Measurements from ENCODE around the gene TNRC6B. TPM values are rescaled to one million over a fixed set of nuclear protein-coding genes. Genes with fewer than 3 reads are reported as not detected.

TNRC6B gene
- total RNA-seq, 1 donor from 2014 or later: 62.0 TPM

- H3K9me3 Mint-ChIP-seq (ENCODE audit: unreplicated experiment): peaks cover 5% of the 10 kb centered on the region
- DNase-seq: no peak
- peak overlapping the region; percentile 31 for H3K27ac Mint-ChIP-seq (ENCODE audit: unreplicated experiment)
- no peak overlapping the region for H3K4me3 Mint-ChIP-seq (ENCODE audit: unreplicated experiment)
- H3K4me1 Mint-ChIP-seq (ENCODE audit: low read depth, unreplicated experiment): no peaks in the 10 kb centered on the region
- TF ChIP-seq, protein P1, sequence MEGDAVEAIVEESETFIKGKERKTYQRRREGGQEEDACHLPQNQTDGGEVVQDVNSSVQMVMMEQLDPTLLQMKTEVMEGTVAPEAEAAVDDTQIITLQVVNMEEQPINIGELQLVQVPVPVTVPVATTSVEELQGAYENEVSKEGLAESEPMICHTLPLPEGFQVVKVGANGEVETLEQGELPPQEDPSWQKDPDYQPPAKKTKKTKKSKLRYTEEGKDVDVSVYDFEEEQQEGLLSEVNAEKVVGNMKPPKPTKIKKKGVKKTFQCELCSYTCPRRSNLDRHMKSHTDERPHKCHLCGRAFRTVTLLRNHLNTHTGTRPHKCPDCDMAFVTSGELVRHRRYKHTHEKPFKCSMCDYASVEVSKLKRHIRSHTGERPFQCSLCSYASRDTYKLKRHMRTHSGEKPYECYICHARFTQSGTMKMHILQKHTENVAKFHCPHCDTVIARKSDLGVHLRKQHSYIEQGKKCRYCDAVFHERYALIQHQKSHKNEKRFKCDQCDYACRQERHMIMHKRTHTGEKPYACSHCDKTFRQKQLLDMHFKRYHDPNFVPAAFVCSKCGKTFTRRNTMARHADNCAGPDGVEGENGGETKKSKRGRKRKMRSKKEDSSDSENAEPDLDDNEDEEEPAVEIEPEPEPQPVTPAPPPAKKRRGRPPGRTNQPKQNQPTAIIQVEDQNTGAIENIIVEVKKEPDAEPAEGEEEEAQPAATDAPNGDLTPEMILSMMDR (IDR thresholded peaks at IDR 0.05; ENCODE audit: partially characterized antibody, unreplicated experiment): no peak
- no peaks in the 10 kb centered on the region for H3K27me3 Mint-ChIP-seq (ENCODE audit: unreplicated experiment)
- no peaks in the 10 kb centered on the region for H3K36me3 Mint-ChIP-seq (ENCODE audit: unreplicated experiment)
These were observed 112.3 kb downstream of the TNRC6B start for GRCh38 chr22:40289991-40290459.

DNA sequence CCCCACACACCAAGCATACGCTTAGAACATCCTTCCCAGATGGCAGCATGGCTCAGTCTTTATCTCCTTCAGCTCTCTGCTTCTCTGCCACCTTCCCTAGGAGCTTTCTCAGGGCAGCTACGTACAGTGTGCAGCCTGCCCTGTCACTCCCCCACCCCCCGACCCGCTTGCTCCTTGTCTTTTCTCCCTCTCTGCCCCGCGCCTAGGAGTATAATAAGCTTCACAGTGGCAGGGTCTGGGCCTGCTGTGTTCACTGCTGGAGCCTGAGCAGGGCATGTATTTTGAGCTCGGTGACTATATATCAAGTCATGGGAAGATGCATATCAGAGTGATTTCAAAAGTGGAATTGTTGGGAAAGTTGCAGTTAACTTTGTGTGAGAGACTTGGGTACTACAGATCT lies 112.8 kb downstream of the TNRC6B start:
- Mint-ChIP-seq H3K27me3 (ENCODE audit: unreplicated experiment) (no peaks in the 10 kb centered on the region), H3K27ac (ENCODE audit: unreplicated experiment) (peak overlapping the region; percentile 31), H3K4me1 (ENCODE audit: low read depth, unreplicated experiment) (no peaks in the 10 kb centered on the region), H3K36me3 (ENCODE audit: unreplicated experiment) (peaks cover 2% of the 10 kb centered on the region), H3K9me3 (ENCODE audit: unreplicated experiment) (peaks cover 7% of the 10 kb centered on the region), H3K4me3 (ENCODE audit: unreplicated experiment) (no peak overlapping the region)
- DNase-seq: no peak
- TF ChIP-seq, protein P1 (IDR thresholded peaks at IDR 0.05; ENCODE audit: partially characterized antibody, unreplicated experiment): no peak

GRCh38 chr22:40294696-40295095 lies 117.0 kb downstream of the TNRC6B start:
- TF ChIP-seq, protein P1 (IDR thresholded peaks at IDR 0.05; ENCODE audit: partially characterized antibody, unreplicated experiment): no peak
- no peak overlapping the region for H3K4me3 Mint-ChIP-seq (ENCODE audit: unreplicated experiment)
- H3K27me3 Mint-ChIP-seq (ENCODE audit: unreplicated experiment): no peaks in the 10 kb centered on the region
- no peak overlapping the region for H3K27ac Mint-ChIP-seq (ENCODE audit: unreplicated experiment)
- no peak for DNase-seq
- no peaks in the 10 kb centered on the region for H3K4me1 Mint-ChIP-seq (ENCODE audit: low read depth, unreplicated experiment)
- peaks cover 8% of the 10 kb centered on the region for H3K36me3 Mint-ChIP-seq (ENCODE audit: unreplicated experiment)
- H3K9me3 Mint-ChIP-seq (ENCODE audit: unreplicated experiment): peaks cover 8% of the 10 kb centered on the region

DNA sequence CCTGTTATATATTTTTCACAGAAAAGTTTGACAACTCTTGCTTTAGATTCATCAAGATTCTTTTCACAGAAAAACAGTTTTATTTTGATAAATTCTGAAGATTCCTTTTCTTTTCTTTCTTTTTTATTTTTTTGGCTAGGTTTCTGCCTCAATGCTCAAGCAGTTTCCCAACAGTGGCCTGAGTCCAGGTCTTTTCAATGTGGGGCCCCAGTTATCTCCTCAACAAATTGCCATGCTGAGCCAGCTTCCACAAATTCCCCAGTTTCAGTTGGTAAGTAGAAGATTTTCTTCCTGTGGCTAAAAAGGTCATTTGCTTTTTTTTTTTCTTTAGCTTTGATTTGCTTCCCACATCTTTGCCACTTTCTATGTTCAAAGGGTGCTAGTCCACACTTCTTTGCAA lies 122.6 kb downstream of the TNRC6B start:
- no peak for DNase-seq
- Mint-ChIP-seq H3K4me1 (ENCODE audit: low read depth, unreplicated experiment) (no peaks in the 10 kb centered on the region), H3K4me3 (ENCODE audit: unreplicated experiment) (no peak overlapping the region), H3K36me3 (ENCODE audit: unreplicated experiment) (peaks cover 8% of the 10 kb centered on the region), H3K9me3 (ENCODE audit: unreplicated experiment) (peaks cover 3% of the 10 kb centered on the region), H3K27me3 (ENCODE audit: unreplicated experiment) (no peaks in the 10 kb centered on the region), H3K27ac (ENCODE audit: unreplicated experiment) (no peak overlapping the region)
- TF ChIP-seq, protein P1 (IDR thresholded peaks at IDR 0.05; ENCODE audit: partially characterized antibody, unreplicated experiment): no peak

DNA sequence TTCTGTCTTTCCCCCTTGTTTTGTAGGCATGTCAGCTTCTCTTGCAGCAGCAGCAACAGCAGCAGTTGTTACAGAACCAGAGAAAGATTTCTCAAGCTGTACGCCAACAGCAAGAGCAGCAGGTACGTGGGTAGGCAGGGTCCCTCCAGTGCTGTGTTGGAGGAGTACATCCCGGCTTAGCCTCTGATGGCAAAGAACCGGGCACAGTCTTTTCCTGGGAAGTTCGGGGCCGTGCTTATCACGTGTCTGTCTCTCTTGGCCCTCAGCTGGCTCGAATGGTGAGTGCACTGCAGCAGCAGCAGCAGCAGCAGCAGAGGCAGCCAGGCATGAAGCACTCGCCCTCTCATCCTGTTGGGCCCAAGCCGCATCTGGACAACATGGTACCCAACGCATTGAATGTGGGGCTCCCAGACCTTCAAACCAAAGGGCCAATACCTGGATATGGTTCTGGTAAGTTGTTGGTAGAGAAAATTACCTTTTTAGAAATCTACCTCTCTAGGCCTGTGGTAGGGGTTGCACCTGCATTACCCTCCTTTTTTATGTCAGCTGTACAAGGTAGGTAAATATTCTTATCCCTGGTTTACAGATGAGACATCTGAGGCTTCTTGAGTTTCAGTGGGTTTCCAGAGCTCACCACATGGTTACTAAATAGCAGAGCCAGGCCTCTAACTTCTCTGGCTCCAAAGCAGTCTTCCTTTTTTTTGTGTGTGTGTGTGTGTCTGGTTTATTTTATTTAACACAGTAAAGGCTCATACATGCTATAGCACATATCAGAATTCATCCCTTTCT lies 123.4 kb downstream of the TNRC6B start:
- H3K27ac Mint-ChIP-seq (ENCODE audit: unreplicated experiment): no peak overlapping the region

More for the DNA sequence above, 123.4 kb downstream of the TNRC6B start:
- H3K36me3 Mint-ChIP-seq (ENCODE audit: unreplicated experiment): no peaks in the 10 kb centered on the region
- no peak for DNase-seq
- TF ChIP-seq, protein P1 (IDR thresholded peaks at IDR 0.05; ENCODE audit: partially characterized antibody, unreplicated experiment): no peak
- no peaks in the 10 kb centered on the region for H3K9me3 Mint-ChIP-seq (ENCODE audit: unreplicated experiment)
- H3K27me3 Mint-ChIP-seq (ENCODE audit: unreplicated experiment): no peaks in the 10 kb centered on the region
- H3K4me1 Mint-ChIP-seq (ENCODE audit: low read depth, unreplicated experiment): no peaks in the 10 kb centered on the region
- no peak overlapping the region for H3K4me3 Mint-ChIP-seq (ENCODE audit: unreplicated experiment)

Data from glutamatergic neuron (in vitro differentiated cells).